OCI-LY3 (cell line): ENCODE data around the gene ABL2.
A peak's percentile ranks its signal among the peaks of the same experiment; 100 is the strongest.

Experiments used
- H2AFZ ChIP-seq: fragments of 200-600, 300-600 bp; shearing (Covaris generic); 2 replicates; pipeline ENCODE4 v1.6.0; 2014; ENCODE audit warnings: antibody characterized with exemption, low read depth, low read length
- H3K27ac ChIP-seq: fragments of 200-600, 300-600 bp; sonication (generic); 2 replicates; pipeline ENCODE4 v1.5.1; 2014; ENCODE audit warnings: mild to moderate bottlenecking, low read length, moderate library complexity, mixed read lengths
- H3K27me3 ChIP-seq: fragments of 200-600, 300-600 bp; sonication (generic); 2 replicates; pipeline ENCODE4 v1.6.1; 2014; ENCODE audit warnings: low read depth, low read length, mixed read lengths
- H3K36me3 ChIP-seq: fragments of 200-600, 300-600 bp; sonication (generic); replicated peaks from 2 replicates; pipeline ENCODE3; 2014; ENCODE audit warnings: low read depth, low read length, mixed read lengths
- H3K4me1 ChIP-seq: fragments of 300-600, 200-600 bp; sonication (generic); 2 replicates; pipeline ENCODE4 v1.6.1; 2014; ENCODE audit warnings: low read length, mixed read lengths
- H3K4me2 ChIP-seq: fragments of 200-600, 300-600 bp; sonication (generic); 2 replicates; pipeline ENCODE4 v1.6.1; 2014; ENCODE audit warnings: low read length, mixed read lengths
- H3K4me3 ChIP-seq: fragments of 300-600, 200-600 bp; sonication (generic); 2 replicates; pipeline ENCODE4 v1.5.1; 2014; ENCODE audit warnings: antibody characterized with exemption, mild to moderate bottlenecking, low read length, moderate library complexity
- H3K79me2 ChIP-seq: fragments of 300-600, 200-600 bp; shearing (Covaris generic); 2 replicates; pipeline ENCODE4 v1.6.1; 2014; ENCODE audit warnings: mild to moderate bottlenecking, low read length, mixed read lengths
- H3K9ac ChIP-seq: fragments of 300-600, 200-600 bp; shearing (Covaris generic); 2 replicates; pipeline ENCODE4 v1.6.0; 2014; ENCODE audit warnings: mild to moderate bottlenecking, low read length, moderate library complexity
- H3K9me3 ChIP-seq: fragments of 200-600, 300-600 bp; shearing (Covaris generic); 2 replicates; pipeline ENCODE4 v1.6.1; 2014; ENCODE audit warnings: low read length, mixed read lengths; ENCODE audit not compliant: insufficient read depth
- H4K20me1 ChIP-seq: fragments of 200-600, 300-600 bp; sonication (generic); 2 replicates; pipeline ENCODE4 v1.6.1; 2016; ENCODE audit warnings: low read length, mixed read lengths; ENCODE audit not compliant: insufficient read depth
- EZH2phosphoT487 ChIP-seq: fragments of 200-600 bp; shearing (Covaris generic); IDR thresholded peaks from 2 replicates; pipeline ENCODE4 v1.6.1; 2018; ENCODE audit warnings: antibody characterized with exemption, mixed run types, low read depth
- TF ChIP-seq, protein P1 (sequence below): fragments of 200-600, 300-600 bp; sonication (generic); IDR thresholded peaks from 2 replicates; pipeline ENCODE4 v1.5.1; 2014; ENCODE audit warnings: antibody characterized with exemption, low read length, low read depth

Gene ABL2

DNA sequence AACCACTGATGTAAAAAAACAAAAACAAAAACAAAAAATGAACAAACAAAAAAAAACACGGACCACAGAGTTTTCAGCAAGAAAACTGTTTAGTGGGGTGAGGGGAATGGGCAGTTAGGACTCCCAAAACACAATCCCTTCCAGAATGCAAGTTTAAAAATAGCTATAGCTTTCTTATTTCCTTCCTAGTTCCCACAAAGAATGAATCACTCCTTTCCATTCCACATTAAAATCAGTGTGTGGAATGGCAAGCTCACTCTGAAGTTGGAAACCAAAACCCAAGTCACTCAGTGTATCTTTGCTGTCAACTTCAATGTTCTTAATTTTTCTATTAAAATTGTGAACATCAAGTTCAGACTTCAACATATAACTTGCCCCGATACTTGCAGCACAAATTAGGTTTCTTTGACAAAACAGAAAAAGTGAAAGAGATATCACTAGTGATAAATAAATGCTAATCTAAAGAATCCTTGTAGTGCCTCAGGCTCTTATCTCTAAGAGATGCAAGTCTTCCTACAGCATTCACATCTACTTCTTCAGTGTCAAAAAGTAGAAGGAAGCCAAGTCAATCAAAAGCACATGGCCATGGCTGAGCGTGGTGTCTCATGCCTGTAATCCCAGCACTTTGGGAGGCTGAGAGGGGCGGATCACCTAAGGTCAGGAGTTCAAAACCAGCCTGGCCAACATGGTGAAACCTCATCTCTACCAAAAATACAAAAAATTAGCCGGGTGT lies 102.1 kb downstream of the ABL2 start:
- Histone ChIP-seq H3K27ac (no peak overlapping the region), H3K79me2 (peaks cover 9% of the 10 kb centered on the region), H4K20me1 (no peaks in the 10 kb centered on the region), H3K4me3 (no peak overlapping the region), H3K9ac (no peak overlapping the region), H3K4me1 (peaks cover 26% of the 10 kb centered on the region), H3K4me2 (no peak overlapping the region), H2AFZ (no peak overlapping the region), H3K27me3 (no peaks in the 10 kb centered on the region), H3K36me3 (peaks cover 2% of the 10 kb centered on the region), H3K9me3 (no peaks in the 10 kb centered on the region)
- no peak for TF ChIP-seq EZH2phosphoT487
- TF ChIP-seq, protein P1, sequence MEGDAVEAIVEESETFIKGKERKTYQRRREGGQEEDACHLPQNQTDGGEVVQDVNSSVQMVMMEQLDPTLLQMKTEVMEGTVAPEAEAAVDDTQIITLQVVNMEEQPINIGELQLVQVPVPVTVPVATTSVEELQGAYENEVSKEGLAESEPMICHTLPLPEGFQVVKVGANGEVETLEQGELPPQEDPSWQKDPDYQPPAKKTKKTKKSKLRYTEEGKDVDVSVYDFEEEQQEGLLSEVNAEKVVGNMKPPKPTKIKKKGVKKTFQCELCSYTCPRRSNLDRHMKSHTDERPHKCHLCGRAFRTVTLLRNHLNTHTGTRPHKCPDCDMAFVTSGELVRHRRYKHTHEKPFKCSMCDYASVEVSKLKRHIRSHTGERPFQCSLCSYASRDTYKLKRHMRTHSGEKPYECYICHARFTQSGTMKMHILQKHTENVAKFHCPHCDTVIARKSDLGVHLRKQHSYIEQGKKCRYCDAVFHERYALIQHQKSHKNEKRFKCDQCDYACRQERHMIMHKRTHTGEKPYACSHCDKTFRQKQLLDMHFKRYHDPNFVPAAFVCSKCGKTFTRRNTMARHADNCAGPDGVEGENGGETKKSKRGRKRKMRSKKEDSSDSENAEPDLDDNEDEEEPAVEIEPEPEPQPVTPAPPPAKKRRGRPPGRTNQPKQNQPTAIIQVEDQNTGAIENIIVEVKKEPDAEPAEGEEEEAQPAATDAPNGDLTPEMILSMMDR, result no peak

DNA sequence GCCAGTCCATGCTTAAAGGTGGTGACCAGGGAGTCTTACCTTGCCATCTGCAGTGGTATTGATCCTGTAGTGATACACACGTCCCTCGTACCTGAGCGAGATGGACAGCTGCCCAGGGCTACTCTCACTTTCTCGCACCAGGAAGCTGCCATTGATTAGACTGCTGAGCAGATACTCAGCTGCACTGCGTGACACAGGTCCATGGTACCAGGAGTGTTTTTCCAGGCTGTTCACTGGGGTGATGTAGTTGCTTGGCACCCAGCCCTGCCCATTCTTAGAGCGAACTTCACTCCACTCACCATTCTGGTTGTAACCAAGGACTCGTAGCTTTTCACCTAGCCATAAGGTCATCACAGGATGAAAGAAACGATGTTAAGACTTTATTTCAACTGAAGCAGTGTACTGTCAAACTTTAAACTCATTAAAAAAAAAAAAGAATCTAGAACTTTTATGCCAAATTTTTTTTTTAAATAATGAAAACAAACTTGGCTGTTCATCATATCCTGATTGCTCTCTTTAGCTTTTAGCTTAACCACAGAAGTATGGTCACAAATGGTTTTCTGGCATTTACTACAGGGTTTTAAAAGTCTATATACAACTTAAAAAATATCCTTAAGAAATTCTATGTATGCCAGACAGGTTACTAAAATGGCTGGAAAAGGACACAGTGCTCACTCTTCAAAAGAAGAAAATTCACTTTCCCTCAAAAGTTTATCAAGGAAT lies 103.0 kb downstream of the ABL2 start:
- Histone ChIP-seq H3K27me3 (no peaks in the 10 kb centered on the region), H3K36me3 (peaks cover 2% of the 10 kb centered on the region), H2AFZ (no peak overlapping the region), H4K20me1 (no peaks in the 10 kb centered on the region), H3K4me1 (peaks cover 23% of the 10 kb centered on the region), H3K4me2 (no peak overlapping the region), H3K4me3 (no peak overlapping the region), H3K79me2 (peaks cover 9% of the 10 kb centered on the region), H3K27ac (no peak overlapping the region), H3K9me3 (no peaks in the 10 kb centered on the region), H3K9ac (no peak overlapping the region)
- TF ChIP-seq EZH2phosphoT487, result no peak

DNA sequence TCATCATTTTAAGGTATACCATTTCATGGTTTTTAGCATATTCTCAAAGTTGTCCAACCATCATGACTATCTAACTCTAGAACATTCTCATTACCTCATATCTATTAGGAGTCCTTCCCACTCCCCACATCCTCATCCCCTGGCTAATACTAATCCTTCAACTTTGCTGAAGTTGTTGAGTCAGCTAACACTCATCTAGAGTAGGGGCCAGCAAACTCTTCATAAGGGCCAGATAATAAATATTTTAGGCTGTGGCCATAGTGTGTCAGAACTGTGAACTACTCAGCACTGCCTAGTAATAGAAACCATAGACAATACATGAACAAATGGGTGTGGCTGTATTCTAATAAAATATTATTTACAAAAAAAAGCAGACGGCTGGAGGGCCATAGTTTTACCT lies 104.6 kb downstream of the ABL2 start:
- Histone ChIP-seq H3K4me2 (no peak overlapping the region), H3K36me3 (peaks cover 2% of the 10 kb centered on the region), H3K4me3 (no peak overlapping the region), H3K27ac (no peak overlapping the region), H3K9ac (no peak overlapping the region), H2AFZ (no peak overlapping the region), H3K4me1 (peaks cover 8% of the 10 kb centered on the region), H3K27me3 (no peaks in the 10 kb centered on the region), H3K9me3 (no peaks in the 10 kb centered on the region), H4K20me1 (no peaks in the 10 kb centered on the region), H3K79me2 (peaks cover 6% of the 10 kb centered on the region)
- no peak for TF ChIP-seq EZH2phosphoT487

DNA sequence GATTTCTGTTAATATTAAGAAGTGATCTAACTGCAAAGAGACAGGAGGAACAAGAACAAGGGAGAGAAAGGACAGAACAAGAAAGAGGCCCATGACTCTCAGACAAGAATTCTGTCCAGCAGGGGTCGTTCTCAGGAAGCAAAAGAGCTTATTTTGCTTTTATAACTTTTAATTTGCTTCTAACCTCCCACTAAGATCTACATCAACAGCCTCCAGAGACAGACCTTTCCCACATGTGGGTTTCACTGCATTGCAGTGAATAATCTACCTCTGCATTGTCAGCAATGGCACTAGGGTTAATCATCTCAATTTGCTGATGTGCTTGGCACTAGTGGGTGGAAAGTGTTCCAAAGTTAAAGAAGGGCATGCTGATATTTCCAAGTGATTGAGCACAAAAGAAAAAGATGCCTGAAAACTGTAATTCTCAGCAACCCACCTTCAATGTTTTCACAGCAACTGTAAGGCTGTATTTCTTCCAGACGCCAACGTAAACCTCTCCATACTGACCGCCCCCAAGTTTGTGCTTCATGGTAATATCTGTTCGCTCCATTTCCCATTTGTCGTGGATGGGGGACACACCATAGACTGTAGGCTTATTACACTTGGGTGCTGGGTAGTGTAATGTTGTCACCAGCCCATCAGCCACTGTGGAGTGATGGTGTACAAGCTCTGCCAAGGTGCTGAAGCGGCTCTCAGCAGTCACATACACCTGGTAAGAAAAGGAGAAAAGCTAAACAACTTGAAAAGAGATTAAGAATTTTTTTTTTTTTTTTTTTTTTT lies 108.1 kb downstream of the ABL2 start:
- Histone ChIP-seq H4K20me1 (no peaks in the 10 kb centered on the region), H3K9ac (no peak overlapping the region), H3K36me3 (peaks cover 19% of the 10 kb centered on the region), H3K4me1 (no peaks in the 10 kb centered on the region), H2AFZ (no peak overlapping the region), H3K9me3 (no peaks in the 10 kb centered on the region), H3K4me2 (no peak overlapping the region), H3K27me3 (no peaks in the 10 kb centered on the region), H3K27ac (no peak overlapping the region), H3K4me3 (no peak overlapping the region), H3K79me2 (no peaks in the 10 kb centered on the region)
- TF ChIP-seq, protein P1, result peak; percentile 87
- TF ChIP-seq EZH2phosphoT487, result no peak
